GM23338 (cell line): ENCODE data around the gene FAP.

Experiments used
- CREB1 ChIP-seq: fragments of 250-450 bp; sonication (Bioruptor Pico); IDR thresholded peaks from 2 replicates; pipeline ENCODE4 v1.5.0; 2020; ENCODE audit warnings: low read depth, mild to moderate bottlenecking, moderate library complexity
- CTCF ChIP-seq, 2 experiments: fragments of 200-600 bp in 1 of 2; sonication (generic) in 1 of 2; conservative IDR thresholded peaks; 2 replicates each; pipeline versions ENCODE4 v1.5.1 to v1.6.1; 2016 to 2017; ENCODE audit warnings: antibody characterized with exemption in 2 of 2, low read depth in 2 of 2, mild to moderate bottlenecking in 2 of 2, moderate library complexity in 1 of 2
- ETS1 ChIP-seq: IDR thresholded peaks from 2 replicates; pipeline ENCODE4 v1.6.1; 2016; ENCODE audit warnings: antibody characterized with exemption
- EZH2 ChIP-seq: fragments of 200-600 bp; sonication (generic); IDR thresholded peaks from one replicate; pipeline ENCODE4 v1.8.0; 2017; ENCODE audit warnings: antibody characterized with exemption, mild to moderate bottlenecking, low read depth; ENCODE audit not compliant: unreplicated experiment
- EZH2phosphoT487 ChIP-seq: fragments of 200-600 bp; sonication (generic); IDR thresholded peaks from one replicate; pipeline ENCODE4 v1.8.1; 2018; ENCODE audit warnings: antibody characterized with exemption; ENCODE audit not compliant: unreplicated experiment
- JUNB ChIP-seq: IDR thresholded peaks from one replicate; pipeline ENCODE4 v1.6.1; 2016; ENCODE audit warnings: antibody characterized with exemption; ENCODE audit not compliant: unreplicated experiment
- NANOG ChIP-seq: IDR thresholded peaks from 2 replicates; pipeline ENCODE4 v1.6.1; 2016; ENCODE audit warnings: antibody characterized with exemption, borderline replicate concordance
- POLR2AphosphoS5 ChIP-seq: IDR thresholded peaks from 2 replicates; pipeline ENCODE4 v1.6.1; 2016; ENCODE audit warnings: antibody characterized with exemption, low read depth
- REST ChIP-seq: IDR thresholded peaks from one replicate; pipeline ENCODE4 v1.6.1; 2018; ENCODE audit warnings: antibody characterized with exemption; ENCODE audit not compliant: unreplicated experiment
- STAT1 ChIP-seq: IDR thresholded peaks from one replicate; pipeline ENCODE4 v1.6.1; 2016; ENCODE audit warnings: antibody characterized with exemption; ENCODE audit not compliant: unreplicated experiment
- ZNF331 ChIP-seq: fragments of 250-450 bp; sonication (Bioruptor Pico); IDR thresholded peaks from 2 replicates; pipeline ENCODE4 v1.5.0; 2020; ENCODE audit warnings: low read depth, mild to moderate bottlenecking, moderate library complexity

- TF ChIP-seq POLR2AphosphoS5 = no peak
- TF ChIP-seq EZH2phosphoT487 = no peak
- no peak for TF ChIP-seq CTCF (conservative IDR thresholded peaks at IDR 0.05; ENCODE audit: low read depth in 2 of 2)
- no peak for TF ChIP-seq EZH2
- TF ChIP-seq CREB1 (CRISPR knock-in tag) = no peak
- no peak for TF ChIP-seq ETS1
- no peak for TF ChIP-seq REST
- TF ChIP-seq JUNB = no peak
- TF ChIP-seq NANOG = no peak
- TF ChIP-seq ZNF331 = no peak
- no peak for TF ChIP-seq STAT1
Observed at GRCh38 chr2:162138310-162138709, 104.9 kb downstream of the FAP start.
